PC-3 (cell line): Measurements from ENCODE around the gene PLEKHH3. TPM values are rescaled to one million over a fixed set of nuclear protein-coding genes. Genes with fewer than 3 reads are reported as not detected.
A peak's percentile ranks its signal among the peaks of the same experiment; 100 is the strongest.
"Not testable (repeated sequence)": the region's sequence is repeated elsewhere in the genome, so short reads cannot be mapped to it uniquely, and the experiment has no call there.

Source experiments
- ATAC-seq: fragments of 200-7000 bp; cut with Tn5 transposase; 2 replicates; pipeline ENCODE4 v1.9.1; 2020; ENCODE audit warnings: mild to moderate bottlenecking, moderate library complexity
- BruUV-seq: library from RNA; stranded (reverse); fragments of 400-500 nt; replicated peaks from 2 replicates; lab custom pipeline; 2021; lab: Mats Ljungman, UMichigan
- CTCF ChIA-PET: fragments of 300-600 bp; sonication (Branson Sonifier 250); formaldehyde crosslinking; loops from one replicate; lab custom pipeline; 2022; ENCODE audit warnings: antibody characterized with exemption; lab: Charles Lee
- POLR2A ChIA-PET: fragments of 300-600 bp; sonication (Branson Sonifier 250); formaldehyde crosslinking; loops from one replicate; lab custom pipeline; 2022; ENCODE audit warnings: antibody characterized with exemption; ENCODE audit not compliant: unreplicated experiment; lab: Charles Lee
- DNase-seq: peaks from one replicate; pipeline ENCODE4 v3.0.0-alpha.2; 2015
- H2AFZ ChIP-seq: fragments of 300-600 bp; sonication (generic); 2 replicates; pipeline ENCODE4 v1.6.0; 2016; ENCODE audit warnings: antibody characterized with exemption, low read length
- H3F3A ChIP-seq: fragments of 300-600 bp; sonication (generic); one replicate; pipeline ENCODE4 v1.6.0; 2017; ENCODE audit warnings: antibody characterized with exemption, low read length, control low read depth, mild to moderate bottlenecking; ENCODE audit not compliant: unreplicated experiment
- H3K27ac ChIP-seq: fragments of 300-600 bp; sonication (generic); 2 replicates; pipeline ENCODE4 v1.5.1; 2016; ENCODE audit warnings: mild to moderate bottlenecking, low read length
- H3K27me3 ChIP-seq: fragments of 300-600 bp; sonication (generic); 2 replicates; pipeline ENCODE4 v1.6.1; 2016; ENCODE audit warnings: low read length, mixed read lengths
- H3K36me3 ChIP-seq: fragments of 300-600 bp; sonication (generic); 2 replicates; pipeline ENCODE4 v1.6.1; 2016; ENCODE audit warnings: low read depth, mixed run types, low read length, mixed read lengths
- H3K4me1 ChIP-seq: fragments of 300-600 bp; sonication (generic); 2 replicates; pipeline ENCODE4 v1.5.1; 2016; ENCODE audit warnings: low read length; ENCODE audit not compliant: insufficient read depth
- H3K4me2 ChIP-seq: fragments of 300-600 bp; sonication (generic); 2 replicates; pipeline ENCODE4 v1.6.0; 2016; ENCODE audit warnings: low read length
- H3K4me3 ChIP-seq: fragments of 300-600 bp; sonication (generic); 2 replicates; pipeline ENCODE4 v1.5.1; 2016; ENCODE audit warnings: mild to moderate bottlenecking, low read length, mixed read lengths
- H3K79me2 ChIP-seq: fragments of 300-600 bp; sonication (generic); 2 replicates; pipeline ENCODE4 v1.6.1; 2017; ENCODE audit warnings: low read length, mixed read lengths
- H3K9ac ChIP-seq: fragments of 300-600 bp; sonication (generic); 2 replicates; pipeline ENCODE4 v1.6.0; 2016; ENCODE audit warnings: mild to moderate bottlenecking, low read length
- H3K9me2 ChIP-seq: fragments of 300-600 bp; sonication (generic); replicated peaks from 2 replicates; pipeline ENCODE4 v1.6.1; 2016; ENCODE audit warnings: mixed run types, low read length, mixed read lengths
- H3K9me3 ChIP-seq: fragments of 300-600 bp; sonication (generic); 2 replicates; pipeline ENCODE4 v1.6.1; 2016; ENCODE audit warnings: low read length, mixed read lengths
- H4K20me1 ChIP-seq: fragments of 300-600 bp; sonication (generic); 2 replicates; pipeline ENCODE4 v1.6.1; 2016; ENCODE audit warnings: low read length, mixed read lengths
- EZH2 ChIP-seq: fragments of 300-600 bp; sonication (generic); IDR thresholded peaks from one replicate; pipeline ENCODE4 v1.6.1; 2017; ENCODE audit warnings: antibody characterized with exemption, mild to moderate bottlenecking, low read length; ENCODE audit not compliant: unreplicated experiment
- EZH2phosphoT487 ChIP-seq: fragments of 300-600 bp; sonication (generic); IDR thresholded peaks from 2 replicates; pipeline ENCODE4 v1.6.1; 2018; ENCODE audit warnings: mild to moderate bottlenecking, antibody characterized with exemption, low read length, borderline replicate concordance
- intact Hi-C: fragments of 100-400 bp; cut with micrococcal nuclease; formaldehyde crosslinking; loops from 2 replicates; pipeline ENCODE4 v1.9.0; 2023
- total RNA-seq: library from RNA; depleted of rRNA; stranded (reverse); fragments of >200 nt; gene quantifications from 2 replicates; pipeline ENCODE4 v1.2.3, GENCODE V29; 2014
- TF ChIP-seq, protein P1 (sequence below): fragments of 300-600 bp; sonication (generic); conservative IDR thresholded peaks from 2 replicates; pipeline ENCODE4 v1.5.1; 2017; ENCODE audit warnings: antibody characterized with exemption, low read depth, mild to moderate bottlenecking, low read length

Gene PLEKHH3
- total RNA-seq, 1 experiment from 2014 or later: 20.1 TPM

GRCh38 chr17:42660692-42661345, 16.0 kb downstream of the PLEKHH3 start:
- H3F3A ChIP-seq: no peaks in the 10 kb centered on the region
- H3K27me3 ChIP-seq: no peaks in the 10 kb centered on the region
- peak overlapping the region; percentile 43 for H3K27ac ChIP-seq
- CTCF ChIA-PET: interaction anchor here (0.5 kb wide), 1 partner anchor 56 kb away, joined by 8 read pairs; no protein-coding TSS in a partner anchor
- intact Hi-C loops: loop anchor here (2.0 kb wide), 1 partner anchor 36 kb away; no protein-coding TSS in a partner anchor
- H3K36me3 ChIP-seq: no peaks in the 10 kb centered on the region
- H3K9ac ChIP-seq: no peak overlapping the region
- peaks cover 21% of the 10 kb centered on the region for H3K4me1 ChIP-seq
- POLR2A ChIA-PET: interaction anchor here (0.9 kb wide), 1 partner anchor 37 kb away, joined by 5 read pairs; no protein-coding TSS in a partner anchor
- H3K9me2 ChIP-seq: no peaks in the 10 kb centered on the region
- BruUV-seq: no TSS peak
- no peak overlapping the region for H3K4me3 ChIP-seq
- no peaks in the 10 kb centered on the region for H4K20me1 ChIP-seq
- H3K9me3 ChIP-seq: no peaks in the 10 kb centered on the region
- peak; percentile 77 for DNase-seq
- peak overlapping the region; percentile 65 for H3K4me2 ChIP-seq
- H3K79me2 ChIP-seq: no peaks in the 10 kb centered on the region; the same call in 1 of the 2 replicates
- TF ChIP-seq EZH2phosphoT487 (no peak), EZH2 (no peak)
- TF ChIP-seq, protein P1, sequence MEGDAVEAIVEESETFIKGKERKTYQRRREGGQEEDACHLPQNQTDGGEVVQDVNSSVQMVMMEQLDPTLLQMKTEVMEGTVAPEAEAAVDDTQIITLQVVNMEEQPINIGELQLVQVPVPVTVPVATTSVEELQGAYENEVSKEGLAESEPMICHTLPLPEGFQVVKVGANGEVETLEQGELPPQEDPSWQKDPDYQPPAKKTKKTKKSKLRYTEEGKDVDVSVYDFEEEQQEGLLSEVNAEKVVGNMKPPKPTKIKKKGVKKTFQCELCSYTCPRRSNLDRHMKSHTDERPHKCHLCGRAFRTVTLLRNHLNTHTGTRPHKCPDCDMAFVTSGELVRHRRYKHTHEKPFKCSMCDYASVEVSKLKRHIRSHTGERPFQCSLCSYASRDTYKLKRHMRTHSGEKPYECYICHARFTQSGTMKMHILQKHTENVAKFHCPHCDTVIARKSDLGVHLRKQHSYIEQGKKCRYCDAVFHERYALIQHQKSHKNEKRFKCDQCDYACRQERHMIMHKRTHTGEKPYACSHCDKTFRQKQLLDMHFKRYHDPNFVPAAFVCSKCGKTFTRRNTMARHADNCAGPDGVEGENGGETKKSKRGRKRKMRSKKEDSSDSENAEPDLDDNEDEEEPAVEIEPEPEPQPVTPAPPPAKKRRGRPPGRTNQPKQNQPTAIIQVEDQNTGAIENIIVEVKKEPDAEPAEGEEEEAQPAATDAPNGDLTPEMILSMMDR: no peak
- H2AFZ ChIP-seq: no peak overlapping the region
- peak; percentile 66 for ATAC-seq

GRCh38 chr17:42659932-42660274, 16.9 kb downstream of the PLEKHH3 start:
- not testable (repeated sequence) for H3K9ac ChIP-seq

GRCh38 chr17:42659079-42659931, 17.5 kb downstream of the PLEKHH3 start, which contains the start of gene TUBG2:
TSS of gene TUBG2 (plus strand) at chr17:42659284. CDS start at chr17:42659504, 220 bp downstream.
- no peaks in the 10 kb centered on the region for H3F3A ChIP-seq
- POLR2A ChIA-PET: no interaction called here
- ATAC-seq: peak; percentile 88
- no peaks in the 10 kb centered on the region for H3K36me3 ChIP-seq
- H3K4me3 ChIP-seq: peak within 1 kb of the TSS; percentile 84
- H3K27ac ChIP-seq: peak within 1 kb of the TSS; percentile 59
- DNase-seq: peak; percentile 86
- H2AFZ ChIP-seq: peak within 1 kb of the TSS; percentile 88
- H3K27me3 ChIP-seq: no peaks in the 10 kb centered on the region
- peak within 1 kb of the TSS; percentile 96 for H3K4me2 ChIP-seq
- H3K4me1 ChIP-seq: peaks cover 21% of the 10 kb centered on the region
- CTCF ChIA-PET: interaction anchor here (0.6 kb wide), 1 partner anchor 22 kb away, joined by 3 read pairs; no protein-coding TSS in a partner anchor
- peak within 1 kb of the TSS; percentile 80 for H3K9ac ChIP-seq
- no TSS peak for BruUV-seq
- no peaks in the 10 kb centered on the region for H3K9me2 ChIP-seq
- TF ChIP-seq, protein P1: no peak
- TF ChIP-seq EZH2phosphoT487 (no peak), EZH2 (no peak)
- H3K9me3 ChIP-seq: no peaks in the 10 kb centered on the region
- H4K20me1 ChIP-seq: no peaks in the 10 kb centered on the region
- intact Hi-C loops: no loop called here
- H3K79me2 ChIP-seq: no peaks in the 10 kb centered on the region; the same call in 1 of the 2 replicates

More at GRCh38 chr17:42659932-42660274, 16.9 kb downstream of the PLEKHH3 start:
- H3K27me3 ChIP-seq, ATAC-seq, H3K27ac ChIP-seq, H3F3A ChIP-seq, H2AFZ ChIP-seq, H3K9me2 ChIP-seq, POLR2A ChIA-PET, H3K79me2 ChIP-seq, H4K20me1 ChIP-seq, H3K9me3 ChIP-seq, CTCF ChIA-PET, H3K36me3 ChIP-seq, DNase-seq: not testable (repeated sequence)
- intact Hi-C loops: loop anchor here (2.0 kb wide), 1 partner anchor 35 kb away; no protein-coding TSS in a partner anchor
- TSS peak; percentile 36 for BruUV-seq
- peaks cover 21% of the 10 kb centered on the region for H3K4me1 ChIP-seq
- peak overlapping the region; percentile 84 for H3K4me3 ChIP-seq
- peak overlapping the region; percentile 96 for H3K4me2 ChIP-seq
